PC-3 (cell line): ENCODE measurements around the gene UBR3.

Experiments
- EZH2phosphoT487 ChIP-seq: fragments of 300-600 bp; sonication (generic); IDR thresholded peaks from 2 replicates; pipeline ENCODE4 v1.6.1; 2018; ENCODE audit warnings: mild to moderate bottlenecking, antibody characterized with exemption, low read length, borderline replicate concordance
- TF ChIP-seq, protein P1 (sequence below): fragments of 300-600 bp; sonication (generic); conservative IDR thresholded peaks from 2 replicates; pipeline ENCODE4 v1.5.1; 2017; ENCODE audit warnings: antibody characterized with exemption, low read depth, mild to moderate bottlenecking, low read length

DNA sequence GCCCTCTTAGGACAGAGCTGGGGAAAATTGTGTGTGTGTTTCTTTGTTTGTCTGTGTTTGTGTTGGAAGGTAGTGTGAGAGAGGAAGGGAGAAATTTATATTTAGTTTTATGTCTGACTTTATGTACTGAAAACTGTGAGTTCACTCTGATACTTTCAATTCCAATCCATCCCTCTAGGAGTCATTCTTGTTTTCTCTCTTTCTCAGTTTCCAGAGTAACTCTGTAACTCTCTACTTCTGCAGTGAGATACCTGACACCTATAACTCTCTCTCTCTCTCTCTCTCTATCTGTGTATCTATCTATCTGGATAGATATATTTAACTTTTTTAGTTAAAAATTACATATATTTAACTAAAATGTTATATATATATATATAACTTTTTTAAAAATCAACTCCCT lies 128.7 kb downstream of the UBR3 start:
- TF ChIP-seq, protein P1, sequence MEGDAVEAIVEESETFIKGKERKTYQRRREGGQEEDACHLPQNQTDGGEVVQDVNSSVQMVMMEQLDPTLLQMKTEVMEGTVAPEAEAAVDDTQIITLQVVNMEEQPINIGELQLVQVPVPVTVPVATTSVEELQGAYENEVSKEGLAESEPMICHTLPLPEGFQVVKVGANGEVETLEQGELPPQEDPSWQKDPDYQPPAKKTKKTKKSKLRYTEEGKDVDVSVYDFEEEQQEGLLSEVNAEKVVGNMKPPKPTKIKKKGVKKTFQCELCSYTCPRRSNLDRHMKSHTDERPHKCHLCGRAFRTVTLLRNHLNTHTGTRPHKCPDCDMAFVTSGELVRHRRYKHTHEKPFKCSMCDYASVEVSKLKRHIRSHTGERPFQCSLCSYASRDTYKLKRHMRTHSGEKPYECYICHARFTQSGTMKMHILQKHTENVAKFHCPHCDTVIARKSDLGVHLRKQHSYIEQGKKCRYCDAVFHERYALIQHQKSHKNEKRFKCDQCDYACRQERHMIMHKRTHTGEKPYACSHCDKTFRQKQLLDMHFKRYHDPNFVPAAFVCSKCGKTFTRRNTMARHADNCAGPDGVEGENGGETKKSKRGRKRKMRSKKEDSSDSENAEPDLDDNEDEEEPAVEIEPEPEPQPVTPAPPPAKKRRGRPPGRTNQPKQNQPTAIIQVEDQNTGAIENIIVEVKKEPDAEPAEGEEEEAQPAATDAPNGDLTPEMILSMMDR, result no peak
- TF ChIP-seq EZH2phosphoT487, result no peak
